Erythroblast (primary cell): ENCODE measurements around the gene ATP6V1F.
A peak's percentile ranks its signal among the peaks of the same experiment; 100 is the strongest.

Experiments used
- DNase-seq, 2 experiments: peaks; one replicate each; lab custom pipeline; 2025; lab: John Stamatoyannopoulos, UW
- GATA1 ChIP-seq: IDR thresholded peaks from 2 replicates; pipeline ENCODE4 v1.6.1; 2011; ENCODE audit warnings: low read depth, mild to moderate bottlenecking, control low read depth, low read length, moderate library complexity
- POLR2A ChIP-seq: IDR thresholded peaks from 2 replicates; pipeline ENCODE4 v1.6.1; 2011; ENCODE audit warnings: mild to moderate bottlenecking, low read length

The ATP6V1F gene

GRCh38 chr7:128865303-128865702 is 2.6 kb downstream of the ATP6V1F start:
- no peak for TF ChIP-seq POLR2A
- TF ChIP-seq GATA1, result no peak
- no peak for DNase-seq

- no peak for DNase-seq
- TF ChIP-seq POLR2A (no peak), GATA1 (no peak)
These were observed 3.6 kb downstream of the ATP6V1F start for GRCh38 chr7:128865996-128866877.

- no peak for DNase-seq
These were observed 4.6 kb downstream of the ATP6V1F start for GRCh38 chr7:128867241-128867640.

GRCh38 chr7:128867842-128868623 is 5.4 kb downstream of the ATP6V1F start:
- DNase-seq, result no peak
- TF ChIP-seq GATA1 (no peak), POLR2A (no peak)

More at GRCh38 chr7:128867241-128867640, 4.6 kb downstream of the ATP6V1F start:
- TF ChIP-seq GATA1, result no peak
- TF ChIP-seq POLR2A, result peak; percentile 25

GRCh38 chr7:128868624-128869137 is 6.0 kb downstream of the ATP6V1F start:
- DNase-seq, result no peak
- no peak for TF ChIP-seq POLR2A
- TF ChIP-seq GATA1, result no peak

DNA sequence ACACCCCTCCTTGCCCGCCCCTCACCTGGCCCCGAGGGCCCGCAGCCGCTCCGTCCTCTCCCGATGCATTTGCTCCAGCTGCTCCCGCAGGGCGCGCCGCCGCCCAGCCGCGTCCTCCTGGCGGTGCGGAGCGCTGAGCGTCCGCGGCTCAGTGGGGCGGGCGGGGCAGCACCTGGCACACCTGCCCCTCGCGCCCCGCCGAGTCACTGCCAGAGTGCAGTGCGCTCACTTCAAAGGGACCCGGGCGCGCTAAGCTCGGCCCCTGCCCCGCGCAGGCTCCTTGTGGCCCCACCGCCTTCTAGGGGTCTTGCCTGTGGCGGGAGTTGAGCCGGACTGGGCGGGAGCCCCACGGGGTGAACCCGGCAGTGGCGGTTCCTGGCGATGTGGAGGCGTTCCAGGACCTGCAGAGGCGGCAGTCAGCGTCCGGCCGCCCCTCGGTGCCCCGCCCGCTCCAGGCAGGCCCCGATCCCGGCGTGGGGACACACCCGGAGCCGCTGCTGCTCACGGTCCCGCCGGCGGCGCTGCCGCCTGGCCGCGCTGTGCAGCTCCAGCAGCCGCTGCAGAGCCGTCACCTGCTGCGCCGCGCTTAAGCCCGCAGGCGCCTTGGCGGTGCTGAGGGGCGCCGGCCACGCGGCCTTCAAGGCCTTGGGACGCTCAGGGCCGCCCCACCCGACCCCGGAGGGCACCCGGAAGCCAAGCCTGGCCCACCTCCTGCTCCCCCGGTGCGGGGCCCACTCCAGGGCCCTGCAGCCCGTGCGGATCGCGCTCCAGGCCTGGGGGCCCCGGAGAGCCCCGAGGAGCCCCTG is 6.7 kb downstream of the ATP6V1F start:
- TF ChIP-seq GATA1, result no peak
- no peak for TF ChIP-seq POLR2A
- peak; percentile 74 to 75 for DNase-seq

GRCh38 chr7:128869944-128870285 is 7.3 kb downstream of the ATP6V1F start:
- no peak for DNase-seq
- TF ChIP-seq GATA1, result no peak
- TF ChIP-seq POLR2A, result no peak

DNA sequence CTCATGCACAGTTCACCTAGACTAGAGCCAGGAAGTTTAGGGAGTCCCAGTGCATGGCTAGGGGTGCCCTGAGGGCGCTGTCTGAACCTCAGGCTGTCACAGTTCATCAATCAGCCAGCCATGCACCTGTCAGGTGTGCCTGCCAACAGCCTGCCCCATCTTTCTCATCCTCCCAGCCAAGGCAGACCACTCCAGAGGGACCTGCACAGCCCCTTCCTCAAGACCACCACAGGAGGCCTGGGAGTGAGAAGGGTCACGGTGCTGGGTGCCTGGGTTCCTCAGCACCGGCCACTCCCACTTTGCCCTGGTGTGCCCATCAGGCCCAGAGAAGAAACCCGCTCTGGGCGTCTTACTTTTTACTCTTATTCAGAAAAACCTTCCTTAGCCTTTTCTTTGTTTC is 8.4 kb downstream of the ATP6V1F start:
- TF ChIP-seq POLR2A, result no peak
- no peak for TF ChIP-seq GATA1
- no peak for DNase-seq

GRCh38 chr7:128872394-128872824 is 9.8 kb downstream of the ATP6V1F start:
- TF ChIP-seq POLR2A (no peak), GATA1 (no peak)
- DNase-seq, result no peak

DNA sequence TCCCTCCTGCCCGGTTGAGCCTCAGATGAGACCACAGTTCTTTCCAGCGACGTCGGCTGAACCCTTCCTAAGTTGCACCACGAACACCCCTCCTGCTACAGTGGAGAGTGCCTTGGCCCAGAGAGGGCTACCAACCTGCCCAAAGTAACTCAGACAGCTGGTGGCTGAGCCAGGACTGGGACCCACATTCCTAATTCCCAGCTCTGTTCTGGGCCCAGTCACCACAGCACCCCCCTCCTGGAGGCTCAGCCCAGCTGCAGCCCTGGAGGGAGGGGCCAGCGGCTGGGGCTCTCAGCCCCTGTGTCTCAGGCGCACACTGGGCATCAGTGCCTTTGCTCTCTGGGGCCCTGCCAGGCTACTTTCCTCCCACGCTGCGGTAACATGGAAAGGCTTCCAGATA is 10.6 kb downstream of the ATP6V1F start:
- TF ChIP-seq POLR2A (no peak), GATA1 (no peak)
- no peak for DNase-seq

DNA sequence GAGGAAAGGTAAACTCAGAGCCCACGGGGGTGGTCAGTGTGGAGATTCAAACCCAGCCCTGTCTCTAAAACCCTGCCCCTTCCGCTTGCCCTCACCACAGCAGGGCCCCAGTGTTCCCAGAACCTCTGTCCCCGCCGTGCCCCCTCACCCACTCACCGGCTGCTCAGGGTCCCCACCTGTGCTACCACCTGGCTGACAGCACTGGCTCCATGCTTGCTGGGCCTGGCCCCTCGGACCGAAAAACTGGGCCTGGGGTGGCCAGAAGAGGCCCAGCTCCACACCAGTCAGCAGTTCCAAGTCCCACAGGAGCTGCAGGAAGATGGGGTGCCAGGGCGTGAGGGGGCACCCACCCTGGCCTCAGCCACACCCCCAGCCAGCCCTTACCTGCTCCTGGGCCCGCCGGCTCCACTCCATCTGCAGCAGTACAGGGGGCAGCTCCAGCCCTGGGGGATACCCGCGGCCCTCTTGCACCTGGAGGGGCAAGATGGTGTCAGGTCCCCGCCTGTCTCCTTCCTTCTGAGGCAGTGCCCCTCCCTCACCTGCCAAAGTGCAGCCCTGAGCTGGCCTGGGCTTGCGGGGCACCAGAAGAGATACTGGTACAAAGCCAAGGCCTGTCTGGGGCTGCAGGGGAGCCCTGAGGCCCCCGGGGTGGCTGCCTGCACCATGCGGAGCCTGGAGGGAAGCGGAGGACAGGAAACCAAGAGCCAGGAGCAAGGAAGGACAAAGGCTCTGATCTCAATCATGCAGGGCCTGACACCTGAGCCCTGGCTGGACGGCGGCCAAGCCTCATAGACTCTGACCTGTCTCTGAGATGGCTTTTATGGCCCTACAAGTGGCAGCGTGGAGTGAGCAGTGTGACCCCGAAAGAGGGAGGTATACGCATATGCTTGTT is 11.7 kb downstream of the ATP6V1F start:
- TF ChIP-seq POLR2A (no peak), GATA1 (no peak)
- DNase-seq, result no peak

- TF ChIP-seq POLR2A (no peak), GATA1 (no peak)
- no peak for DNase-seq
These were observed 12.9 kb downstream of the ATP6V1F start for GRCh38 chr7:128875523-128875948.

GRCh38 chr7:128876127-128876526 is 13.5 kb downstream of the ATP6V1F start:
- TF ChIP-seq POLR2A (no peak), GATA1 (no peak)
- no peak for DNase-seq
